GM19351 (cell line): ENCODE measurements around the gene LRRC2.

Experiments used
- ATAC-seq: cut with Tn5 transposase; IDR thresholded peaks from one replicate; pipeline ENCODE4 v1.9.1; 2021; ENCODE audit warnings: mild to moderate bottlenecking, moderate library complexity; ENCODE audit not compliant: unreplicated experiment

LRRC2 gene

DNA sequence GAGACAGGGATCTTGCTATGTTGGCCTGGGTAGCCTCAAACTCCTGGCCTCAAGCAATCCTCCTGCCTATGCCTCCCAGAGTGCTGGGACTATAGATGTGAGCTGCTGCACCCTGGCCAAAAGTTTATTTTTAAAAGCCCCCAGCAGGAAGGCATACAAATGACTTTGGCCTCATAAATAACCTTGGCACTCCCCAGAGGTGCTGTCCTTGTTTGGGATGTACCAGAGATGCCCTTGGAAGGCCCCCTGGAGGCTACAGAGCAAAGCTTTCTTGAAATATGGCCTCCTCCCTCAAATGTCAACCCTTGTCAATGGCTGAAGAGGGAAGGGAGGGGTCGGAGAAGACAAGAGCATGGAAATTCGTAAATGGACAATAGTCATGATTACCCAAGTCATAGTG, 82.3 kb downstream of the LRRC2 start:
- no peak for ATAC-seq

GRCh38 chr3:46482632-46483350, 83.3 kb downstream of the LRRC2 start:
- ATAC-seq: no peak

DNA sequence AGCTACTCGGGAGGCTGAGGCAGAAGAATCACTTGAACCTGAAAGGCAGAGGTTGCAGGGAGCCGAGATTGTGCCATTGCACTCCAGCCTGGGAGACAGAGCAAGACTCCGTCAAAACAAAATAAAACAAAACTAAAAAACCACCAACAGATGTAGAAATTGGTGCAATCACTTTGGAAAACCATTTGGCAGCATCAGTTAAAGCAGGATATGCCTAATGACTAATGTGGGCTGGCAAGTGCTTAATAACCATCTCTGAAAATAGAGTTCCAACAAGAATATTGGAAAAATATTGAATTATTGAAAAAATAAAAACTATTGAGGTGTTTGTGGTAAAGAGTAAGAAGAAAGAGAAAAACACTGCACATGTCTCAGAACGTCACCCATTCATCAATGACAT, 84.5 kb downstream of the LRRC2 start:
- no peak for ATAC-seq

GRCh38 chr3:46480491-46481195, 85.5 kb downstream of the LRRC2 start:
- ATAC-seq: no peak

- no peak for ATAC-seq
Observed at GRCh38 chr3:46479696-46480095, 86.4 kb downstream of the LRRC2 start.

- ATAC-seq: no peak
Observed at GRCh38 chr3:46479021-46479420, 87.1 kb downstream of the LRRC2 start.

- no peak for ATAC-seq
Observed at GRCh38 chr3:46478341-46478740, 87.8 kb downstream of the LRRC2 start.

DNA sequence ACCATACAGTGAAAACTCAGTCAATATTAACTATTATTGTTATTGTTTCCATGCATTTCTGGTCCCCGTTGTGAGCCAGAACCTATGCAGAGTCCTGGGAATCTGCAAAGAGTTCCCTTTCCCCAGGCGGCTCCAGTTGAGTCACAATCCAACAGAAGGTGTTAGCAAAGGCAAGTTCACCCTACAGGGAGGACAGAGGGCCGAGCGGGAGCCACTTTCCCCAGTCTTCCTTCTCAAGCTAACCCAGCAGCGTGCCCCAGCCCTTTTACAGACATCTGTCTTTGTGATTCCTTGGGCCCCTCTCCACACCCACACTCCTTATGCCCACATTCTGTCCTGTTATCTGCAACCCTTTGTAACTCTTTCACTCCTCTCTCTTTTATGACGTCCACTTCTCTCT, 88.3 kb downstream of the LRRC2 start:
- ATAC-seq: no peak

GRCh38 chr3:46477145-46477544, 89.0 kb downstream of the LRRC2 start:
- ATAC-seq: no peak

- ATAC-seq: no peak
Observed at GRCh38 chr3:46472736-46473135, 93.4 kb downstream of the LRRC2 start.

DNA sequence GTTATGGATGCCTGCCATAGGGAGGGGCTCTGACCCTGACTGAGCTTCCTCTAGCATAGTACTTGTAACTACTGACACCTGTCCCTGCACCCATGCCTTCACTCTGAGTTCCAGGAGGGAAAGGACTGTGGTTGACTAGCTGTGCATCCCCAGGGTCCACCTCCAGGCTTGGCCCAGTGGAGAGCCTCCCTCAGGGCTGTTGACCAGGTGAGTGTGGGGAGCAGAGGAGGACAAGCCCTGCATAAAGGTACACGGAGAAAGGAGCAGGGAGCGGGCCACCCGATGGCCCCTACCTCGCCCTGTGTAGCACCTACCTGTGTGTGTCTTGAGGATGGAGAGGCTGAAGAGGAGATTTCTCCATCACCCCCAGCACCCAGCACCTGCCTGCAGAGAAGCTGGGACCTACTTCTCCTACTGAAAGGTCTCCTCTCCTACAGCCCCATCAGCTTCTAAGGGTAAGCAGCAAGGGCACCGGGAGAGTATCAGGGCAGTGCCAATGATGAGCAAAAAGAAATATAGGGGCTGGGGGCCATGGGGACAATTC, 94.7 kb downstream of the LRRC2 start:
- no peak for ATAC-seq

- ATAC-seq: no peak
Observed at GRCh38 chr3:46470831-46471230, 95.3 kb downstream of the LRRC2 start.

DNA sequence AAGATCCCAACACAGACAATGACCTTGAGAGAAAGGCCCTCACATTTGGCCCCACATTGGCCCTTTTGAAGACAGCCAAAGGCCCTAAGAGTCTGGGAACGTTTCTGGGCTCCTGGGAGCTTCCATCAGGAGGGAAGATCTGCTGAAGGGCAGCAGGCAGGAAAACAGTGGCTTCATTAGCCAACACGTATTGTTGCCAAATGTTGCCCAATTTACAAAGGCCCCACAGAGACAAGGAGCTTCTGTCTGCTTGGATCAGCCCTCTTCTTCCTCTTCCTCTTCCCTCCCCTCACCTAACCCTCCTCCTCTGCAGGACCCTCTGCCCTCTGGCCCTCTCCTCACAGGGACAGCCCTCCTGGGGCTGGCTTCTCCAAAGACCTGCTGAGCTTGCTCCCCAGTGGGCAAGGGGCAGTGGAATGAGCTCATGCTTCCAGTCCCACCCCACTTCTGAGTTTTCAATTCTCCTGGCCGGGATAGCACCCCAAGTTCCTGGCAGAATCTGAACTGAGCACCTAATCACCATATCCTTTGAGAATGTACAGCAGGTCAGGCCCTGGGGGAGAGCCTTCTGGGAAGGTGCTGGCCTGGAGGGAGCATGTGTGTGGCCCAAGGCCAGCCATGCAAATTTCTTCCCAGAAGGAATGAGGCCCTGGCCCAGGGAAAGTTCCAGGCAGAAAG, 96.3 kb downstream of the LRRC2 start:
- ATAC-seq: no peak

- ATAC-seq: no peak
Observed at GRCh38 chr3:46468753-46469600, 97.1 kb downstream of the LRRC2 start.

GRCh38 chr3:46467562-46467961, 98.5 kb downstream of the LRRC2 start:
- no peak for ATAC-seq

DNA sequence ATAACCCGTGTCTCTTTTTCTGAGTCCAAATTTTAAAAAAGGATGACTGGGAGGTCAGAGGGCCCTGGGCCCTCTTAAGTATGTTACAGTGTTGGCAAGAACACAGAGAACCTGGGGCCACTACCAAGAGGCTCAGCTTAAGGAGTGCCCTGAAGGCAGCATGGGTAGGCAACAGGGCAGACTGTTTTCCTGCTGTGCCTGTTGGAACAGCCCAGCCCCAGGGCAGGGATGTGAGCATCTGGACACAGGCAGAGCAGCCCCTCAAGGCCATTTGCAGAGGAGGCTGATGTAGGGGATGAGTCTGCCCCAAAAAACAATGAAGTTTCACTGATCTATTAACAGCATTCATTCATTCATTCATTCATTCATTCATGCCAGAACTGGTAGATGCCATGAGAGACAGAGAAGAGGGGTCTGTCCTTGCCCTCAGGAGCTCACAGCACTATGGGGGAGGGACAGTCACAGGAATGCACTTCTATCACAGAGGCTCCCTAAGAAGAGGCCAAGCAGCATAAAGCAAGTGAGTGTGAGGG, 99.2 kb downstream of the LRRC2 start:
- ATAC-seq: no peak

DNA sequence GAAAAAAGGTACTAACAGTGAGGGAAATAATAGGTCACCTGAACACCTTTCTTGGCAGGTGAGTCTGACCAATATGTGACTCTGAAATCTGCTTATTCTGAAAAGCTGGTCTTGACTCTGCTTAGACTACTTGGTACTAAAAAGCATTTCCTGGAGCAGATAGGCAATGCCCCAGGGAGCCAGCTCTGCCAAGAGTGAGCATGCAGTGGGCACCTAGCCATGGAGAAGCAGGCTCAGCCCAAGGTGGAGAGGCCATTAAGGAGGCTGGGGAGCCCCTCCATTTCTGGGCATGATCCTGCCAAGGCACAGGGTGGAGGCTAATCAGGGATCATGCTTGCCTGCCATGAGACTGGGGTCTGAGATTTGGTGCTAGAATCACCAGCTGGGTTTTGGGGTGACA, 99.8 kb downstream of the LRRC2 start:
- ATAC-seq: no peak
